Testis (tissue), 3 donors: Measurements from ENCODE around the gene KLF7. TPM values are rescaled to one million over a fixed set of nuclear protein-coding genes. Genes with fewer than 3 reads are reported as not detected.

ENCODE experiments used
- DNase-seq: peaks from one replicate; pipeline ENCODE4 v3.0.0-alpha.2; 2019
- H3K27ac ChIP-seq, 2 donors: fragments of 200-600 bp; sonication (generic); one replicate each; pipeline ENCODE4 v1.5.1; 2019
- H3K27me3 ChIP-seq: fragments of 200-600 bp; sonication (generic); one replicate; pipeline ENCODE4 v1.5.1; 2019
- H3K36me3 ChIP-seq: fragments of 200-600 bp; sonication (generic); one replicate; pipeline ENCODE4 v1.5.1; 2017; ENCODE audit warnings: low read depth; ENCODE audit errors: missing control alignments
- H3K4me1 ChIP-seq: fragments of 200-600 bp; sonication (generic); one replicate; pipeline ENCODE4 v1.5.1; 2019
- H3K4me3 ChIP-seq, 2 donors: fragments of 200-600 bp; sonication (generic); one replicate each; pipeline ENCODE4 v1.5.1; 2017 to 2019
- H3K9me3 ChIP-seq: fragments of 200-600 bp; sonication (generic); one replicate; pipeline ENCODE4 v1.5.1; 2017
- POLR2A ChIP-seq: fragments of 450-650 bp; IDR thresholded peaks from one replicate; pipeline ENCODE4 v1.6.1; 2017; ENCODE audit warnings: antibody characterized with exemption, mild to moderate bottlenecking, moderate library complexity
- WGBS, 2 donors: methylation state at CpG; one replicate each; pipeline ENCODE4 v1.1.5; 2018; 5-methylcytosine and 5-hydroxymethylcytosine counted together
- intact Hi-C: fragments of 100-400 bp; cut with DNase I; formaldehyde crosslinking; loops from one replicate; pipeline ENCODE4 v1.15.1; 2023; ENCODE audit warnings: low total_unique reads
- polyA plus RNA-seq: library from polyadenylated mRNA; stranded (reverse); fragments of 350-450 nt; fragmentation: Illumina TruSeq; extraction: RNeasy Lipid Tissue Mini Kit (QIAGEN cat#74804); gene quantifications from one replicate; pipeline ENCODE4 v1.2.3, GENCODE V29; 2014; ENCODE audit warnings: low read depth, low replicate concordance; ENCODE audit not compliant: insufficient read depth
- total RNA-seq, 2 donors: library from RNA; depleted of rRNA; stranded (reverse); fragments of >200 nt; gene quantifications; one replicate each; pipeline ENCODE4 v1.2.3, GENCODE V29; 2016
- TF ChIP-seq, protein P1 (sequence below), 3 experiments: fragments of 450-650 bp in 2 of 3; fragments of 200-600 bp in 1 of 3; sonication (generic) in 1 of 3; IDR thresholded peaks; one replicate each; pipeline ENCODE4 v1.5.1; 2016 to 2019; ENCODE audit warnings: antibody characterized with exemption in 3 of 3, mild to moderate bottlenecking in 2 of 3, moderate library complexity in 1 of 3

Gene KLF7
- total and polyA plus RNA-seq, 3 donors from 2014 or later = 15.1 to 23.2 (median 21.1) TPM

DNA sequence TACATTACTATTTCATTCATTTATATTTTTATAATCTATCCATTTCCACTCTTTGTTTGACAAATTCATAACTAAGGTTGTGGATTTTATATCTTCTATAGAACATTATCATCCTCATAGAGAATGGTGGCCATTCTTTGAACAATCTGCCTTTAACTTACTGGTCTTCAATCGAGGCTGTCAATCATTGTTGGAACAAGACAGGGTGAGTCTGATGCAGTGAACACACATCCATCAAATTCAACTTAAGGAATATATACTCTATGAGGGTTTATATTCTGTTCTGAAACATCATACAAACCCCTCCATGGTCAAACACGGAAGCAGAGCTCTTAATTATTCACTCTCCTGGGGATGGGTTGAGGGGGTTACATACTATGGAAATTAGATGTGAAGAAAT is 28.3 kb upstream of the KLF7 start:
- DNase-seq = no peak
- intact Hi-C loops = no loop called here
- Histone ChIP-seq H3K4me3 (no peak overlapping the region), H3K27me3 (no peaks in the 10 kb centered on the region), H3K9me3 (no peaks in the 10 kb centered on the region), H3K27ac (no peak overlapping the region), H3K36me3 (no peaks in the 10 kb centered on the region), H3K4me1 (peaks cover 6% of the 10 kb centered on the region)
- WGBS, 2 donors = 79 to 84% methylated on average over 2 of the region's 2 CpGs
- TF ChIP-seq POLR2A = no peak
- TF ChIP-seq, protein P1, sequence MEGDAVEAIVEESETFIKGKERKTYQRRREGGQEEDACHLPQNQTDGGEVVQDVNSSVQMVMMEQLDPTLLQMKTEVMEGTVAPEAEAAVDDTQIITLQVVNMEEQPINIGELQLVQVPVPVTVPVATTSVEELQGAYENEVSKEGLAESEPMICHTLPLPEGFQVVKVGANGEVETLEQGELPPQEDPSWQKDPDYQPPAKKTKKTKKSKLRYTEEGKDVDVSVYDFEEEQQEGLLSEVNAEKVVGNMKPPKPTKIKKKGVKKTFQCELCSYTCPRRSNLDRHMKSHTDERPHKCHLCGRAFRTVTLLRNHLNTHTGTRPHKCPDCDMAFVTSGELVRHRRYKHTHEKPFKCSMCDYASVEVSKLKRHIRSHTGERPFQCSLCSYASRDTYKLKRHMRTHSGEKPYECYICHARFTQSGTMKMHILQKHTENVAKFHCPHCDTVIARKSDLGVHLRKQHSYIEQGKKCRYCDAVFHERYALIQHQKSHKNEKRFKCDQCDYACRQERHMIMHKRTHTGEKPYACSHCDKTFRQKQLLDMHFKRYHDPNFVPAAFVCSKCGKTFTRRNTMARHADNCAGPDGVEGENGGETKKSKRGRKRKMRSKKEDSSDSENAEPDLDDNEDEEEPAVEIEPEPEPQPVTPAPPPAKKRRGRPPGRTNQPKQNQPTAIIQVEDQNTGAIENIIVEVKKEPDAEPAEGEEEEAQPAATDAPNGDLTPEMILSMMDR (IDR thresholded peaks at IDR 0.05) = no peak

DNA sequence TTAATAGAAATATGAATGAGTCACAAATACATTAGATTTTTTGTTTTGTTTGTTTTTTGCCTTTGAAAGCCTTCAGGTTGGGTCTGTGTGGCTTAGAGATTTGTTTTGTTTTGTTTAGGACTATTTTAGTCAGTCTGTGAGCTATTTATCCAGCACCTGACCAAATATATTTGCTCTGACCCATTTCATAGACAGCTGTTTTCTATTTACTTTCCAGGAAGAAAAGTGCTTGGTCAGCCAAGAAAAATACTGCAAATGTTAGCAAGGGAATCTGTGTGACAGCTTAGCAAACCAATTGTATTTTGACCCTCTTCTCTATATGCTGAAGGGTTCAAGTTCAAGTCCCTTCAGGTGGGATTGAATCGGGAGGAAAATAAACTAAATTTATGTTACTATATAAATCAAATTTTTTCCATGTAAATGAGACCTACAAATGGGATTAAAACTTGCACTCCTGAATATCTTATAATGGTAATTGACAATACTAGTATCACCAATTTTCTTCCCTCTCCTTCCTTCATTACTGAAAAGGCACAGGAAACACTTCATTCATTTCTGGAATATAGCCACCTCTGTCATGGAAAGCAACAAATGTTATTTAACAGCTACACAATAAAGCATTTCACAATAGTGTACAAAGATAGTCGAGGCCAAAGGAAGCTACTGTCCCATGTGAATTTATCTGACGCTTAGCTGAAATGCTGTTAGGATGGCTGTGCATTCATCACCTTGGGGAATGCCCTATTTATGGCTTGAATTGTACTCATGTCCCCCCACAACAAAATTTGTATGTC is 23.1 kb upstream of the KLF7 start:
- no peak overlapping the region for H3K27ac ChIP-seq
- no peaks in the 10 kb centered on the region for H3K27me3 ChIP-seq
- 43 to 53% methylated on average over 3 of the region's 3 CpGs for WGBS, 2 donors
- H3K9me3 ChIP-seq = no peaks in the 10 kb centered on the region
- H3K4me3 ChIP-seq = no peak overlapping the region
- H3K36me3 ChIP-seq = no peaks in the 10 kb centered on the region
- TF ChIP-seq, protein P1 (IDR thresholded peaks at IDR 0.05) = no peak
- no peak for TF ChIP-seq POLR2A
- no peak for DNase-seq
- H3K4me1 ChIP-seq = no peaks in the 10 kb centered on the region
- intact Hi-C loops = no loop called here

GRCh38 chr2:207185372-207185771 is 19.6 kb upstream of the KLF7 start:
- no peak for DNase-seq
- no peaks in the 10 kb centered on the region for H3K27me3 ChIP-seq
- WGBS, 2 donors = 76 to 81% methylated on average over 3 to 6 of the region's 6 CpGs
- intact Hi-C loops = no loop called here
- H3K36me3 ChIP-seq = no peaks in the 10 kb centered on the region
- no peaks in the 10 kb centered on the region for H3K4me1 ChIP-seq
- TF ChIP-seq POLR2A = no peak
- TF ChIP-seq, protein P1 (IDR thresholded peaks at IDR 0.05) = no peak
- no peaks in the 10 kb centered on the region for H3K9me3 ChIP-seq
- no peak overlapping the region for H3K4me3 ChIP-seq
- no peak overlapping the region for H3K27ac ChIP-seq

DNA sequence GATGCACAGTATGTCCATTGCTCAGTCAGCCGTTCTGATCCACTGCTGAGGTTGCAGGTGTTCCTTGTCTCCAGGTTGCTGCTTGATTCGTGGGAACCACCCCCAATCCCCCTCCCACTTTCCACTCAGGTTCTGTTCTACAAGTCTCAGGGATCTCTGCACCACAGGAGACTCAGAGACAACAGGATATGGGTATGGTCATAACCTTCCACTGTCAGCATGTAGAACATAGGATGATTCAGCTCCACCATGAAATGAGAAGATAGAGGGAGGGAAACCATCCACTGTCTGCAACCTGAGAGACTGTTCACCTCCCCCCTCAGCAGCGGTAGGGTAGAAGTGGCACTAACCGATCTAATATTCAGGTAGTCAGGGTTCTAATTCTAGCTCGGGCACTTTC is 19.0 kb upstream of the KLF7 start:
- intact Hi-C loops = no loop called here
- H3K4me1 ChIP-seq = no peaks in the 10 kb centered on the region
- 80 to 84% methylated on average over 5 of the region's 5 CpGs for WGBS, 2 donors
- no peak for DNase-seq
- no peak overlapping the region for H3K4me3 ChIP-seq
- H3K27me3 ChIP-seq = no peaks in the 10 kb centered on the region
- H3K36me3 ChIP-seq = no peaks in the 10 kb centered on the region
- TF ChIP-seq, protein P1 (IDR thresholded peaks at IDR 0.05) = no peak
- no peak for TF ChIP-seq POLR2A
- no peak overlapping the region for H3K27ac ChIP-seq
- no peaks in the 10 kb centered on the region for H3K9me3 ChIP-seq

DNA sequence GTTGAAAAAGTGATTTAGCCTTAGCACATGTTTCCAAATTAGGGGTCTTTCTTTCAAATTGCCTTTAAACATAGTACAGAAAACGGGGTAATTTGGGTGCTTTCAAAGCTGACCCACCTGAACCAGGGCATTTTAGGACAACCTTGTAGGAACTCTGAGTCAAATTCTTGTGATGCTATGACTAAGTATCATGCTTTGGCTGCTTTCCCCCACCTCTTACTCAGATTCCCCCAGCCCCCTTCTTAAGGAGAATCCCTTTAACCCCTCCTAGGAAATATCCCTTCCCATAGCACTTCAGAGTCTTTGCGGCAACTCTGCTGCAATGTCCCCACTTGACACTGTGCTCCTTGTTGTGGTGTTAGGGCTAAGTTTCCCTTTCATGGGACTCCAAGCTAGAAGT is 18.6 kb upstream of the KLF7 start:
- intact Hi-C loops = no loop called here
- no peaks in the 10 kb centered on the region for H3K9me3 ChIP-seq
- no peaks in the 10 kb centered on the region for H3K4me1 ChIP-seq
- 95 to 98% methylated on average over 2 of the region's 2 CpGs for WGBS, 2 donors
- no peaks in the 10 kb centered on the region for H3K27me3 ChIP-seq
- no peak for DNase-seq
- no peak overlapping the region for H3K27ac ChIP-seq
- no peak overlapping the region for H3K4me3 ChIP-seq
- TF ChIP-seq POLR2A = no peak
- TF ChIP-seq, protein P1 (IDR thresholded peaks at IDR 0.05) = no peak
- H3K36me3 ChIP-seq = no peaks in the 10 kb centered on the region
